K562 (cell line): ENCODE data around the gene TP53I13. TPM values are rescaled to one million over a fixed set of nuclear protein-coding genes. Genes with fewer than 3 reads are reported as not detected.

Experiments used
- ATAC-seq: fragments of 200-7000 bp; cut with Tn5 transposase; 3 replicates; pipeline ENCODE4 v1.9.1; 2020; ENCODE audit warnings: moderate library complexity
- BruUV-seq: library from RNA; stranded (reverse); fragments of 400-500 nt; replicated peaks from 2 replicates; lab custom pipeline; 2021; lab: Mats Ljungman, UMichigan
- CTCF ChIA-PET: fragments of 300-600 bp; formaldehyde crosslinking; extraction: SDS; loops from one replicate; lab custom pipeline; 2021; ENCODE audit warnings: low intra/inter-chr PET ratio; lab: Yijun Ruan, JAX
- POLR2A ChIA-PET: fragments of 300-600, 350-650 bp; sonication (Branson Sonifier 250); formaldehyde crosslinking; extraction: SDS; loops from one replicate; lab custom pipeline; 2021; ENCODE audit warnings: antibody characterized with exemption, inconsistent platforms; lab: Yijun Ruan, JAX
- DNase-seq, 4 experiments: peaks; one replicate each; pipeline versions ENCODE4 v3.0.0 to v3.0.0-alpha.2; 2011 to 2018; ENCODE audit warnings: low spot score in 3 of 4, mixed read lengths in 3 of 4; ENCODE audit errors: extremely low read depth in 1 of 4
- FAIRE-seq: peaks from 2 replicates; lab custom pipeline; 2011; peaks lifted over from hg19 to GRCh38; lab: Jason Lieb, UNC
- H2AFZ ChIP-seq: 2 replicates; pipeline ENCODE4 v1.6.0; 2011; ENCODE audit warnings: low read depth, low read length, control low read depth, inconsistent platforms
- H3K27ac ChIP-seq: fragments of 200-600 bp; 3 replicates; pipeline ENCODE4 v1.8.0; 2011; ENCODE audit warnings: low read depth, mild to moderate bottlenecking, control low read depth, inconsistent platforms, low read length, moderate library complexity, mixed read lengths; ENCODE audit errors: extremely low read depth
- H3K27me3 ChIP-seq, 2 experiments: fragments of 300-600 bp in 1 of 2; 2 replicates in 1 of 2; 3 replicates in 1 of 2; pipeline versions ENCODE4 v1.6.0 to v1.8.0; 2011; ENCODE audit warnings: inconsistent platforms in 2 of 2, low read length in 2 of 2, mild to moderate bottlenecking in 1 of 2, mixed read lengths in 1 of 2, moderate library complexity in 1 of 2; ENCODE audit not compliant: control insufficient read depth in 2 of 2, insufficient read depth in 2 of 2
- H3K36me3 ChIP-seq: fragments of 300-600 bp; 3 replicates; pipeline ENCODE4 v1.8.0; 2011; ENCODE audit warnings: mild to moderate bottlenecking, low read length, inconsistent platforms; ENCODE audit not compliant: control insufficient read depth, insufficient read depth
- H3K4me1 ChIP-seq, 2 experiments: fragments of 200-600 bp in 1 of 2; replicated peaks in 1 of 2; 2 replicates in 1 of 2; 3 replicates in 1 of 2; pipeline versions ENCODE4 v1.5.1 to v1.8.0; 2011; ENCODE audit warnings: inconsistent platforms in 2 of 2, low read length in 2 of 2, mild to moderate bottlenecking in 1 of 2, mixed read lengths in 1 of 2, moderate library complexity in 1 of 2; ENCODE audit not compliant: control insufficient read depth in 2 of 2, insufficient read depth in 2 of 2
- H3K4me2 ChIP-seq: 2 replicates; pipeline ENCODE4 v1.6.1; 2011; ENCODE audit warnings: low read length, control low read depth, inconsistent platforms, mixed read lengths; ENCODE audit not compliant: insufficient read depth
- H3K4me3 ChIP-seq: fragments of 200-600 bp; sonication (generic), shearing (Covaris generic); 2 replicates; pipeline ENCODE4 v1.5.1; 2016; ENCODE audit warnings: control low read depth, inconsistent platforms
- H3K79me2 ChIP-seq: fragments of 200-600 bp; 3 replicates; pipeline ENCODE4 v1.8.0; 2011; ENCODE audit warnings: low read length, inconsistent platforms; ENCODE audit not compliant: control insufficient read depth, insufficient read depth
- H3K9ac ChIP-seq, 2 experiments: 2 replicates each; pipeline versions ENCODE4 v1.6.0 to v1.6.1; 2011; ENCODE audit warnings: low read depth in 2 of 2, low read length in 2 of 2, control low read depth in 1 of 2, inconsistent platforms in 1 of 2, mild to moderate bottlenecking in 1 of 2, mixed read lengths in 1 of 2; ENCODE audit not compliant: insufficient read depth in 1 of 2
- H3K9me1 ChIP-seq: one replicate; pipeline ENCODE4 v1.6.0; 2011; ENCODE audit warnings: inconsistent platforms, mild to moderate bottlenecking, low read length, moderate library complexity; ENCODE audit not compliant: control insufficient read depth, insufficient read depth
- H3K9me3 ChIP-seq: replicated peaks from 2 replicates; pipeline ENCODE4 v1.5.1; 2011; ENCODE audit warnings: low read depth, low read length, inconsistent platforms; ENCODE audit not compliant: control insufficient read depth, insufficient read depth
- H4K20me1 ChIP-seq: replicated peaks from 2 replicates; pipeline ENCODE4 v1.6.1; 2011; ENCODE audit warnings: low read length, inconsistent platforms, mixed read lengths; ENCODE audit not compliant: control insufficient read depth, insufficient read depth
- CBX8 ChIP-seq: fragments of 200-600 bp; sonication (generic); IDR thresholded peaks from 2 replicates; pipeline ENCODE4 v1.6.1; 2012; ENCODE audit warnings: borderline replicate concordance, mixed run types, low read depth, mild to moderate bottlenecking, moderate library complexity, mixed read lengths, low read length, control low read depth, inconsistent platforms; ENCODE audit not compliant: poor library complexity, severe bottlenecking; ENCODE audit errors: extremely low read depth
- CCAR2 ChIP-seq: fragments of 200-400 bp; formaldehyde crosslinking; IDR thresholded peaks from 2 replicates; pipeline ENCODE4 v1.6.1; 2017; ENCODE audit warnings: mild to moderate bottlenecking, low read depth, low read length
- KDM2B ChIP-seq: fragments of 250-450 bp; sonication (Bioruptor Pico); IDR thresholded peaks from 2 replicates; pipeline ENCODE4 v1.8.0; 2021; ENCODE audit warnings: mild to moderate bottlenecking, moderate library complexity
- MXI1 ChIP-seq: IDR thresholded peaks from 2 replicates; pipeline ENCODE4 v1.6.1; 2011; ENCODE audit warnings: low read depth, mild to moderate bottlenecking, improper control_type of control experiment, low read length
- POLR2A ChIP-seq: fragments of 450-650 bp; conservative IDR thresholded peaks from 2 replicates; pipeline ENCODE4 v1.6.1; 2016
- POLR2H ChIP-seq: IDR thresholded peaks from 2 replicates; pipeline ENCODE4 v1.6.1; 2016; ENCODE audit warnings: missing genetic modification characterization, low read depth, mild to moderate bottlenecking, control low read depth, missing compliant biosample characterization, moderate library complexity
- PRMT5 ChIP-seq: sonication (generic); formaldehyde crosslinking; IDR thresholded peaks from 2 replicates; pipeline ENCODE4 v1.5.0; 2020; ENCODE audit warnings: missing genetic modification reagents
- RBM25 ChIP-seq: fragments of 200-400 bp; formaldehyde crosslinking; IDR thresholded peaks from 2 replicates; pipeline ENCODE4 v1.6.1; 2018; ENCODE audit warnings: low read length, low read depth, moderate library complexity; ENCODE audit not compliant: severe bottlenecking
- WGBS: fragments of 100-300 bp; shearing (Covaris generic); methylation state at CpG from one replicate; pipeline ENCODE4 v1.1.6; 2016; ENCODE audit warnings: low coverage, mixed read lengths; ENCODE audit not compliant: insufficient coverage; ENCODE audit errors: missing lambda C conversion rate; 5-methylcytosine and 5-hydroxymethylcytosine counted together
- in situ Hi-C: fragments of 300-500 bp; cut with MboI; formaldehyde crosslinking; loops from 4 replicates; pipeline ENCODE4 v1.15.0; 2018; ENCODE audit warnings: inconsistent platforms, mixed read lengths
- intact Hi-C: fragments of 100-400 bp; cut with micrococcal nuclease; formaldehyde crosslinking; loops from 2 replicates; pipeline ENCODE4 v1.14.2; 2022
- polyA plus RNA-seq, 8 experiments: library from polyadenylated mRNA; depleted of rRNA in 4 of 8; stranded (reverse) in 5 of 8; unstranded in 3 of 8; fragments of >200 nt; fragmentation: Nextera tagmentation in 2 of 8; fragmentation: Illumina TruSeq in 1 of 8; extraction: Ambion mirVana in 2 of 8; extraction: Trizol in 1 of 8; gene quantifications; 2 replicates each; pipeline versions ENCODE4 v1.2.1 to v1.2.3, GENCODE V29; 2011 to 2014; ENCODE audit warnings: inconsistent platforms in 1 of 8, missing spikeins in 1 of 8
- total RNA-seq, 7 experiments: library from RNA; depleted of rRNA in 6 of 7; stranded (reverse); fragments of >200 nt in 6 of 7; fragmentation: Illumina TruSeq in 2 of 7; extraction: Trizol in 2 of 7; gene quantifications; 2 replicates each; pipeline versions ENCODE4 v1.2.1 to v1.2.3, GENCODE V29; 2011 to 2021; ENCODE audit warnings: low replicate concordance in 1 of 7
- TF ChIP-seq, protein P1 (sequence below): fragments of 450-650 bp; formaldehyde crosslinking; IDR thresholded peaks from 2 replicates; pipeline ENCODE4 v1.4.0; 2020; ENCODE audit warnings: mild to moderate bottlenecking, moderate library complexity
- TF ChIP-seq, protein P2 (sequence below): sonication (generic); formaldehyde crosslinking; IDR thresholded peaks from 2 replicates; pipeline ENCODE4 v1.8.1; 2023; ENCODE audit warnings: mild to moderate bottlenecking, missing genetic modification reagents, moderate library complexity
- TF ChIP-seq, protein P3 (sequence below): IDR thresholded peaks from 2 replicates; pipeline ENCODE4 v1.6.1; 2016; ENCODE audit warnings: missing genetic modification characterization, missing compliant biosample characterization

TP53I13 gene
- total and polyA plus RNA-seq, 9 of the 15 experiments (the other 6 are each of a cell fraction or from before 2014, with no cell fraction given), result 0.08 to 28.3 (median 9.1) TPM

DNA sequence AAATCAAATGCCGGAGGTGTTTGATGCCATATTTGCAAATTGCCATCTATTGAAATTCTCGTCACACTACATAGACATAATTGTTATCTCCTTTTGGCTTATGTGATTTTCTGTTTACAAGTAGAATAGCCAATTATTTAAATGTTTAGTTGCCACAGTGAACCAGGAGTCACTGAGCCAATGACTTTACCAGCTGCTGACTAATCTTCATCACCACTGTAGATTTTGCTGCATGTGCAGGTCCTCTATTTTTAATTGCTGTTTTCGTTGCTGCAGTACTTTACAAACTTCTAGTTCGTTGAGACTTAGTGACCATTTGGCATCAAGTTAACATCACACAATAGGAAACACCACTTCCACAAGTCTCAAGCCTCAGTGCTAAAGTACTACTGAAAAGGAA is 24.4 kb upstream of the TP53I13 start:
- Histone ChIP-seq H3K9ac (no peak overlapping the region), H3K27ac (no peak overlapping the region), H3K4me3 (no peak overlapping the region), H3K27me3 (no peaks in the 10 kb centered on the region), H3K4me2 (no peak overlapping the region), H3K9me1 (no peaks in the 10 kb centered on the region), H3K9me3 (no peaks in the 10 kb centered on the region), H3K36me3 (peaks cover 33% of the 10 kb centered on the region), H2AFZ (no peak overlapping the region), H3K79me2 (no peaks in the 10 kb centered on the region), H3K4me1 (no peaks in the 10 kb centered on the region), H4K20me1 (no peaks in the 10 kb centered on the region)
- no TSS peak for BruUV-seq
- ChIA-PET CTCF (no interaction called here), POLR2A (no interaction called here)
- FAIRE-seq (no peak), ATAC-seq (no peak), DNase-seq (no peak)
- intact Hi-C loops, result no loop called here
- 88% methylated on average over 4 of the region's 4 CpGs for WGBS
- TF ChIP-seq CBX8, result no peak
- TF ChIP-seq RBM25, result no peak
- TF ChIP-seq POLR2A, result no peak
- no peak for TF ChIP-seq CCAR2
- TF ChIP-seq, protein P1, sequence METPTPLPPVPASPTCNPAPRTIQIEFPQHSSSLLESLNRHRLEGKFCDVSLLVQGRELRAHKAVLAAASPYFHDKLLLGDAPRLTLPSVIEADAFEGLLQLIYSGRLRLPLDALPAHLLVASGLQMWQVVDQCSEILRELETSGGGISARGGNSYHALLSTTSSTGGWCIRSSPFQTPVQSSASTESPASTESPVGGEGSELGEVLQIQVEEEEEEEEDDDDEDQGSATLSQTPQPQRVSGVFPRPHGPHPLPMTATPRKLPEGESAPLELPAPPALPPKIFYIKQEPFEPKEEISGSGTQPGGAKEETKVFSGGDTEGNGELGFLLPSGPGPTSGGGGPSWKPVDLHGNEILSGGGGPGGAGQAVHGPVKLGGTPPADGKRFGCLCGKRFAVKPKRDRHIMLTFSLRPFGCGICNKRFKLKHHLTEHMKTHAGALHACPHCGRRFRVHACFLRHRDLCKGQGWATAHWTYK (CRISPR knock-in tag), result no peak
- TF ChIP-seq, protein P2, sequence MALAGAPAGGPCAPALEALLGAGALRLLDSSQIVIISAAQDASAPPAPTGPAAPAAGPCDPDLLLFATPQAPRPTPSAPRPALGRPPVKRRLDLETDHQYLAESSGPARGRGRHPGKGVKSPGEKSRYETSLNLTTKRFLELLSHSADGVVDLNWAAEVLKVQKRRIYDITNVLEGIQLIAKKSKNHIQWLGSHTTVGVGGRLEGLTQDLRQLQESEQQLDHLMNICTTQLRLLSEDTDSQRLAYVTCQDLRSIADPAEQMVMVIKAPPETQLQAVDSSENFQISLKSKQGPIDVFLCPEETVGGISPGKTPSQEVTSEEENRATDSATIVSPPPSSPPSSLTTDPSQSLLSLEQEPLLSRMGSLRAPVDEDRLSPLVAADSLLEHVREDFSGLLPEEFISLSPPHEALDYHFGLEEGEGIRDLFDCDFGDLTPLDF, result no peak
- TF ChIP-seq PRMT5 (CRISPR knock-in tag), result no peak
- TF ChIP-seq, protein P3, sequence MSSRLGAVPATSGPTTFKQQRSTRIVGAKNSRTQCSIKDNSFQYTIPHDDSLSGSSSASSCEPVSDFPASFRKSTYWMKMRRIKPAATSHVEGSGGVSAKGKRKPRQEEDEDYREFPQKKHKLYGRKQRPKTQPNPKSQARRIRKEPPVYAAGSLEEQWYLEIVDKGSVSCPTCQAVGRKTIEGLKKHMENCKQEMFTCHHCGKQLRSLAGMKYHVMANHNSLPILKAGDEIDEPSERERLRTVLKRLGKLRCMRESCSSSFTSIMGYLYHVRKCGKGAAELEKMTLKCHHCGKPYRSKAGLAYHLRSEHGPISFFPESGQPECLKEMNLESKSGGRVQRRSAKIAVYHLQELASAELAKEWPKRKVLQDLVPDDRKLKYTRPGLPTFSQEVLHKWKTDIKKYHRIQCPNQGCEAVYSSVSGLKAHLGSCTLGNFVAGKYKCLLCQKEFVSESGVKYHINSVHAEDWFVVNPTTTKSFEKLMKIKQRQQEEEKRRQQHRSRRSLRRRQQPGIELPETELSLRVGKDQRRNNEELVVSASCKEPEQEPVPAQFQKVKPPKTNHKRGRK (tag), result no peak
- no peak for TF ChIP-seq KDM2B (CRISPR knock-in tag)
- no peak for TF ChIP-seq MXI1
- no peak for TF ChIP-seq POLR2H (tag)
- in situ Hi-C loops, result no loop called here
